ENCODE measurements around the gene HEYL.
A peak's percentile ranks its signal among the peaks of the same experiment; 100 is the strongest.

The HEYL gene

GRCh38 chr1:39663559-39663958 is 24.1 kb upstream of the HEYL start:
- no peak for DNase-seq

DNA sequence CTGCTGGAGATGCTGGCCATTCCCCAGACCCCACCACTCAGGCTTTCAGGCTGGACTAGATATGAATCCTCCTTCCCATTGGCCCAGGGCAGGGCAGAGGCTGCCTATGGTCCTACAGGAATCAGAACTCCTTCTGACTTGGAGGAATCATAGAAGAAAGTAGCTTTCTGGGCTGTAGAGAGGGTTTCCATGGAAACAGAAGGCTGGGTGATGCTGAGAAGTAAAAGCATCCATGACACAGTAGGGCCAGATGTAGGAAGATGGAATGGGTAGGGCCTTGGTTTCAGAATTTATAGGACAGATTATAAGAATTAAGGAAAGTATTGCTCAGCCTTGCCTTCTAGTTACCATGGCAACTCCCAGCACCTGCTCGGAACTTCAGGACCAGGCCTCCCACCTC is 23.4 kb upstream of the HEYL start:
- no peak for DNase-seq

- DNase-seq = no peak
Observed at GRCh38 chr1:39659538-39659937, 20.1 kb upstream of the HEYL start.

GRCh38 chr1:39659110-39659509 is 19.7 kb upstream of the HEYL start:
- no peak for DNase-seq

DNA sequence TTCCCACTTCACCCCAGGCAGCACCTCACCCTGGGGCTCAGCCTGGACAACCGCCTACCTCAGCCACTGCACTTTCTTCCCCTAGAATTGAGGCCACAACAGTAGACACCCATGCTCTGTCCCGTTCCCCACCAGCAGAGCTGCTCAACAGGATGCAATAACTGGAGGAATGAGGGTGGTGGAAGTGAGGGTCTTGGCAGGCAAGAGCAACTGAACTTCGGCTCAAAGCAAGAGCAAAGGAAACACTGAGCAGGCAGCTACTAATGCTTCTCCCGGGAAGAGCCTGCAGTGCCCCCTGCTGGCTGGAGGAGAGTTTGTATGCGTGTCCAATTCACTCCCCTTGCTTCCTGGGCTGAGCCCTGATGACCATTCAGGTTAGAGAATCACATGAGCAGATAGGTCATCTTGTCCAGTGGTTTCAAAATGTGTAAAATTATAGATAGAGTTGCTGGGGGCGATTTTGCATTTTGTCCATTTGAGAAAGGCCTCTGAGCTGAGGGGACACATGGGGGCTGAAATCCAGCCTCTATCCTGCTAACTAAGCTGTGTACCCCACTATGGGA is 18.6 kb upstream of the HEYL start:
- peak; percentile 62 for DNase-seq

GRCh38 chr1:39657402-39657801 is 18.0 kb upstream of the HEYL start:
- DNase-seq = no peak

GRCh38 chr1:39656391-39656790 is 16.9 kb upstream of the HEYL start:
- no peak for DNase-seq

GRCh38 chr1:39655578-39656268 is 16.3 kb upstream of the HEYL start:
- no peak for DNase-seq

DNA sequence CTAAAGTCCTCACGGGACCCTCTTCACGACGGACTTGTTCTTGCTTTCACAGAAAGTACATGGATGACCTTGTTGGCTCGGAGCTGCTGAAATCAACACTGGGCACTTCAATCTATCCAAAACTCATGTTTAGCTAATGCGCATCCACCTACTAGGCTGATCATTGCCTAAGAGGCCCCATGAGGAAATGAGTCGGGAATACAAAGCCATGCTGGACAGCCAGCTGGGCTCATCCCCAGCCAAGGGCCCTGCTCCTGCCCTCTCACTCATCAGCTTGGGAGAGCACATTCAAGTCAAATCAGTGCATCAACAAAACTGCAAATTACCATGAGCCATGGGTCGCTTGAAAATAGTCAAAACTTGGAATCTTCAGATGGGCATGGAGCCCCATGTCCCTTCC is 14.8 kb upstream of the HEYL start:
- DNase-seq = no peak

- DNase-seq = peak; percentile 72
Observed at GRCh38 chr1:39653546-39654031, 14.1 kb upstream of the HEYL start.

DNA sequence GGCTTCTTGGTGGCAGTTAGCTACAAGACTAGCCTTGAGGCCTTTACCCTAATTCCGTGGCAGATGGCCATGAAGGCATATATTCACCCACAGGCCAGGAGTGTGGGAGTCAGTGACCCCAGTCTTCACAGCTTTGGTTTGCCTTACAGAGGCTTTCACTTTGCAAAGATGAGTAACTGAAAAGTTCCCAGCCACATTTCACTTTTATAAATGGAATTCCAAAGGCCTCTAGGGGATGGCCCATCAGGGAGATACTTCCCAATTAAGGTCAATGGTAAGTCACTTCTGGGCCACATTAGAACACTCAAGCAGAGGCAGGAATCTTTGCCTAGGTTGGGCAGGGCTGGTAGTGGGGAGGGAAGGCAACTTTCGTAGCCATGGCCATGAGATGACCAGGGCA is 13.1 kb upstream of the HEYL start:
- DNase-seq = no peak

DNA sequence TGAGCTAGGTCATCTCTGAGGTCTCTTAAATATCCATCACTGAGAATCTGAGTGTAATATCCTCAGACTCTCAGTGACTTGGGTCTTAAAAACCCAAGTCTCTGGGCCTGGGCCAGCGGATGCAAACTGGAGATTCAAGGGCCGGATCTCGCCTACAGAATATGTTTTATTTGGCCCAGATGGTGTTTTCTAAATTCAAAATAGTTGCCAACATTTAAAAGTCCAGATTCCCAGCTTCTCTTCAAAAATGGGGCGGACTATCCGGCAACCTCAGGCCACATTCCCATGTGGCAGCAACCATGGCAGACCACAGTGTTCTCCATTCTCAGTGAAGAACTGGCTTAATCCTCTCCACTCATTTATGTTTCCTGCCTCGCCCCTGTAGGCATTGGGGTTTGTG is 12.7 kb upstream of the HEYL start:
- DNase-seq = no peak

GRCh38 chr1:39650431-39650830 is 11.0 kb upstream of the HEYL start:
- DNase-seq = no peak

DNA sequence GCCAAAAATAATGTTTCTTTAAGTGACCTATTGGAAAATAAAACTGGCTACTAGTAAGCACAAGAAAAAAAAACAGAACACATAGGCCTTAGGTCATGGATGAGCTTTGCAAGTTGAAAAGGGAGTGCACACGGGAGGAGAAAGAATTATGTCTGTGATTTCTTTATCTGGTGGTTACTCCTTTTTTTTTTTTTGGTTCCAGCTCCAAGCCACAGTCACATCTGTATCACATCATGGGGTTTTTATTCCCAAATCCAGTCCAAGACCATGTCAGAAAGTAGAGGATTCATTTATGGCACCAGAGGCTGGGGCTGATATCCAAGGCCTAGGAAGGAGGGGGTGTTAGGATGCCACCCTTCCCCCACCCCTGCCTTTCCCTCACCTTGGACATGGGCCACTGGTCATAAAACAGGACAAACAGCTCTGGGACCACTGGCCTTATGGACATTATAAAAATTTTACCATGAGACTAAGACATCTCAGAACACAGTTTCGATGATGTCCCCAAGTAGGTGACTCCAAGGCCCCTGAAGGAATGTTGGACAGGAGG is 10.3 kb upstream of the HEYL start:
- no peak for DNase-seq

DNA sequence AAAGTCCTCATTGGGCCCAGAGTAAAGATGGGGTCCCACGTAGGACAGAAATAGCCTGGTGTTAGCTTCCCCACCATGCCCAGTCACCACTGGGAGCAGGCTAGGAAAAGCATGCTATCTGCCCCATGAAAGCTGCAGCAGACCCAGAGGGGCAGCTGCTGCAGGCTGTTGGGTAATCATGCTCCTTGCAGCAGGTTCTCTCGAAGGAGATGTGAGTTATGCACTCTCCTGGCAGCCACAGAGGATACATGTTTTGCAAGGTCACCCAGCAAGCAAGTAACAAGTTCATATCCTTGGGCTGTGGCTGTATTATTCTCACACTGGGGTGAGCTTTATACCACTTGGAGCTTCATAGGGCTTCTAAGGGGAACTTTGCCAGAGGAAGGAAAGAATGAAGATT is 9.1 kb upstream of the HEYL start:
- no peak for DNase-seq

- no peak for DNase-seq
Observed at GRCh38 chr1:39647247-39647646, 7.8 kb upstream of the HEYL start.

DNA sequence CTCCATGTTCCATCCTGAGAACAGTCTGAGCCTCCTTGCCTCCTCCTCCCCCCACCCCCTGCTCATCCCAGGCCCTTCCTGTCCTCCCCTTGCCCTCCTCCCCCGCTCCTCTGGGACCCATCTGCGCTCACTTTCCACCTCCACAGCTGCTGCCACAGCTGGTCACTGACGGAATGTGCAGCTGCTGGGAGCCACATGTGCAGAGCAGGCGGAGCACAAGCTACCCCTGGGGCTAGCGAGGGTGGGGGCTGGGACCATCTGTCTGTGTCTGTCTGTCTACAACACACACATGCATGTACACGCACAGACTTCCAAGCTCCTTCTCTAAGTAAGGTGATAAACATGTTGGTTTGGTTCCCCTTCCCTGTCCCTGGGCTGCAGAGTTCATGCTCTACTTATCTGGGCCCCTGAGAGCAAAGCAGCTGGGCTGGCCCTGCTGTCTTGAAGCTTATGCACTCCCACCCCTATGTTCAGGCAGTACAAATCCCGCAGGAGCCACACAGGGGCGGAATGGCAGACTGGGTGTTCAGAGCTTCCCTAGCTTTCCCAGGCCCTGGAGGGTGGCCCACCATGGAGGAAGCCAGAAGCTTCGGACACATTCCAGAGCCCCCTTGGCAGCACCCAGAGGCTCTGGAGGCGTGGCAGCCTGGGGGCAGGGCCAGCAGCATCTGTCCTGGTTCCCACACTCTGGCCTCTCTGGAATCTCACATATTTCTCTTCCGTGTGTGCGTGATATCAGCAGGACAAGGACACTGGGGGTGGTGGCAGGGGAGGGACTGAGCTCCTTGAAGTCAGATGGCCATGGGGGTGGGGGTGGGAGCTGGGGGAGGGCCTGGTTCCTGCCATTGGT is 7.0 kb upstream of the HEYL start:
- no peak for DNase-seq

GRCh38 chr1:39645411-39646043 is 6.1 kb upstream of the HEYL start:
- no peak for DNase-seq

DNA sequence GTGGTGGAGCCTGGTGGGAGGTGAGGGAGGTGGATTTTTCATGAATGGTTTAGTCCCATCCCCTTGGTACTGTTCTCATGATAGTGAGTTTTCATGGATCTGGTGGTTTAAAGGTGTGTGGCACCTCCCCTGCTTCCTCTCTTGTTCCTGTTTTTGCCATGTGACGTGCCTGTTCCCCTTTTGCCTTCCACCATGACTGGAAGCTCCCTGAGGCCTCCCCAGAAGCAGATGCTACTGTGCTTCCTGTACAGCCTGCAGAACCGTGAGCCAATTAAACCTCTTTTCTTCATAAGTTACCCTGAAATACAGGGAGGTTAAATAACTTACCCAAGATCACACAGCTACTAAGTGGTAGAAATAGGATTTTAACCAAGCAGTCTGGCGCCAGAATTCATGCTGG is 4.3 kb upstream of the HEYL start:
- DNase-seq = no peak

DNA sequence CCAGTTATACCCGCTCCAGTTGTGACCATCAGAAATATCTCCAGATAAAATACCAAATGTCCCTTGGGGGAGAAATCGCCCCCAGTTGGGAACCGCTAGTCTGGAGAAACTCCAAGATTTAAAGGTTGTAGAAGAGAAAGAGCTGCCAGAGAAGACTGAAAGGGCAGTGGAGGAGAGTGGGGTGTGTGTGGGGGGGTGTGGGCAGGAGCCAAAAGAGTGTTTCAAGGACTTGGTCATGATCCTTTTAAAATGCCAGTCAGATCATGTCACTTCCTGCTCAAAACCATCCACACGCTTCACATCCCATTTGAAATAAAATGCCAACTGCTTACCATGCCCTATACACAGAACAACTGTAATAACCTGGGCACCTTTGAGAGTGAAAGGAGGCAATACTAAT is 3.4 kb upstream of the HEYL start:
- DNase-seq = no peak

DNA sequence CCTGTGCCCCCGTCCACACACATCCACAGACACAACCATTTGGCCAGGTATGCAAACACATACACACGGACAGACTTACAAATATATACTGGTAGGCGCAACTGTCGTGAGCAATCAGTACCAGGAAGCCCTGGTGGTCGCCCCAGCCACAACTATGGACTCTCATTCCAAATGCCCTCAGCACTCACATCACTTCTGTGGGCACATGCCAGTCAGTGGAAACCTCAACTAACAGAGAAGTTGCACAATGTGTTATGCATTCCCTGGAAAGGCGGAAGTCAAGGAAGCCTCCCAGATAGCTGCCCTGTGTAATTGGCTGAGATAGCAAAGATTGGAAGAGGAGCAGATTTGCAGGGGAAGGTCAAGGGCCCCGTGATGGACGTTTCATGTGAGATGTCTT is 1.4 kb upstream of the HEYL start:
- no peak for DNase-seq

DNA sequence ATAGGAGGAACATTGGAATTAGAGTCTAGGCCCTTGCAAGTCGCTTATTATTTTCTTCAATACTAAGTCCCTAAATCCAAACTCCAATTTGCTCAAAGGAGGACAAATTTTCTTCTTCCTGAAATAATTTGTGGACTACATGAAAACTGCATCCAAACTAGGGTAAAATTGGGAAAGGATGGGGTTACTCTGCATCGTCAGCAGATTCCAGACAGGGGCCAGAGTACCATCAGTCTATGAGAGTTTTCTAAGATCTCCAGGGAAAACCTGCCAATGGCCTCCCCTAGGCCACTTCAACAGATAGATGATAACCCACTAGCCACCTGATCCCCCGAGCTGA is 508 bp downstream of the HEYL start:
- DNase-seq = no peak

- no peak for DNase-seq
Observed at GRCh38 chr1:39637361-39637760, 2.1 kb downstream of the HEYL start.

DNA sequence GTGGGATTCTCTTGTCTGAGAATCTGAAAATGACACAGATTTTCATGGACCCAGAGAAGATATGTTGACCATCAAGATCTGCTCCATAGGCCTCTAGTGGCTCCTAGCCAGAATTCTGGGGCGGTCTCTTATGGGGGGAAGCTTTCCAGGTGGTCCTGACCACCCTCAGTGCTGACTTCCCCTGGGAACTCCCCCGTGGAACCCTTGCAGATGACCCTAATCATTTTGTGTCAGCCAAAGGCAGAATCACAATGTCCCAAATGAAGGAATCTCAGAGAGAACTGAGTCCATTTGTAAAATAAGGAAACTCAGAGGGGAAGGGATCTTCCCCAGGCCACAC is 3.6 kb downstream of the HEYL start:
- no peak for DNase-seq
